Stimulated activated CD8-positive, alpha-beta memory T cell treated with anti-CD3 and anti-CD28 coated beads, Interleukin-12 subunit alpha, Interleukin-12 subunit beta, amount 100 ng/mL, for 1 hour (primary cell): ENCODE measurements around the gene ARVCF.

ENCODE experiments used
- DNase-seq: peaks from one replicate; pipeline ENCODE4 v3.0.0-alpha.2; 2020; ENCODE audit warnings: low read depth

ARVCF gene

GRCh38 chr22:19998991-19999820 is 17.4 kb downstream of the ARVCF start:
- no peak for DNase-seq

- no peak for DNase-seq
These were observed 18.2 kb downstream of the ARVCF start for GRCh38 chr22:19998232-19998951.

GRCh38 chr22:19997561-19998231 is 18.9 kb downstream of the ARVCF start:
- no peak for DNase-seq

- DNase-seq: no peak
These were observed 19.8 kb downstream of the ARVCF start for GRCh38 chr22:19996694-19997384.

GRCh38 chr22:19995611-19996339 is 20.8 kb downstream of the ARVCF start:
- no peak for DNase-seq

- DNase-seq: no peak
These were observed 21.6 kb downstream of the ARVCF start for GRCh38 chr22:19994851-19995610.

GRCh38 chr22:19993926-19994325 is 22.7 kb downstream of the ARVCF start:
- no peak for DNase-seq

GRCh38 chr22:19992921-19993355 is 23.7 kb downstream of the ARVCF start:
- DNase-seq: no peak

GRCh38 chr22:19992481-19992911 is 24.1 kb downstream of the ARVCF start:
- DNase-seq: no peak

- no peak for DNase-seq
These were observed 24.8 kb downstream of the ARVCF start for GRCh38 chr22:19991645-19992451.

- no peak for DNase-seq
These were observed 25.3 kb downstream of the ARVCF start for GRCh38 chr22:19991395-19991644.

- no peak for DNase-seq
These were observed 25.8 kb downstream of the ARVCF start for GRCh38 chr22:19990609-19991394.

- DNase-seq: no peak
These were observed 26.4 kb downstream of the ARVCF start for GRCh38 chr22:19990188-19990587.

- DNase-seq: no peak
These were observed 26.9 kb downstream of the ARVCF start for GRCh38 chr22:19989725-19990067.

- DNase-seq: no peak
These were observed 27.5 kb downstream of the ARVCF start for GRCh38 chr22:19988965-19989724.

GRCh38 chr22:19988331-19988808 is 28.3 kb downstream of the ARVCF start:
- DNase-seq: no peak

- no peak for DNase-seq
These were observed 29.0 kb downstream of the ARVCF start for GRCh38 chr22:19987394-19988306.
